Hematopoietic multipotent progenitor cell (in vitro differentiated cells): Measurements from ENCODE around the gene LGR5. TPM values are rescaled to one million over a fixed set of nuclear protein-coding genes. Genes with fewer than 3 reads are reported as not detected.

Experiments used
- total RNA-seq: library from RNA; depleted of rRNA; stranded (reverse); fragments of >200 nt; gene quantifications from one replicate; pipeline ENCODE4 v1.2.3, GENCODE V29; 2012

Gene LGR5
- total RNA-seq, 1 donor: under 0.01 TPM

Other genes with a start within 250 kb of the LGR5 start
- 20.7 TPM for gene ZFC3H1, start 224.1 kb downstream of the LGR5 start, total RNA-seq
- 1.6 TPM for gene THAP2, start 224.5 kb downstream of the LGR5 start, total RNA-seq
- 26.1 TPM for gene TMEM19, start 246.3 kb downstream of the LGR5 start, total RNA-seq